Cortex of kidney (tissue), 1 donor: ENCODE measurements around the gene GALNT17.
"Not testable (repeated sequence)": the region's sequence is repeated elsewhere in the genome, so short reads cannot be mapped to it uniquely, and the experiment has no call there.

Experiments
- DNase-seq: peaks from one replicate; lab custom pipeline; 2025; lab: John Stamatoyannopoulos, UW

The GALNT17 gene

DNA sequence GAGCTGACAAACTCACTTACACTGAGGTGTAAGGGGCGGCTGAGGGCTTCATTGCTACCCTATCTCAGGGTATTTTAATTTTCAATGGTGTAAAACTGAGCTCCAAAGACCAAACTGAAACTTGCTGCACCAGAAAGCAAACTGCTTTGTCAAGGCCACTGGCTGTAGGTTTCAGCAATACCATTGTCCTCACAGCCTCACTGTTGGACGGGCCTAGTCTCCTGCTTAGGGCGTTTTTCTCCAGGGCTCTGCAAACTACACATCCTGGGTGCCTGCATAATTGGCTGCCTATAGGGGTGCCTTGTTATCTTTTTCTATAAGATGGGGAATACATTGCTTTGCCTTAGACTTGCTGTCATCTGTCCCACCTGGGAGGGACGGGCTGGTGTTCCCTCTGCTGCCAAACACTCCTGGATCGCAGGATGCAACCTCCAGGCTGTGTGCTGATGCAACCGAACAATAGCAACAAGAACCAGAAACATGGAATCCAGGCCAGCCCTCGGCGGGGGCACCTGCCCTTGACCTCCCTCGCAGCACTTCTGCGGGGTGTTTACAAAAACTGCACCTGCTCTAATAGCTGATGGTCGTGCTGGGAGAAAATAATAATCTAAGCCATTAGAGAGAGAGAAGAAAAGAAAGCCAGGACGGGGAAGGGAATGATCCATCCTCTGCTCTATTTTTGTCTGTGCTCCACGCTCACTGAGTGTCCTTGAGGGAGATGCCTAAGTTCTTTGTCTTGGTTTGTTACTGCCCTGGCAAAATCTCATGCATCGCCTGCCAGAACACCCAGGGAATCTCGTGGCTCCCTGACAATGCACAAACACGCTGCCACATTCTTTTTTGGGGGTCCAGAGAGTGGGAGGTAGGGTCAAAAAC is 104.5 kb downstream of the GALNT17 start:
- DNase-seq, result no peak

DNA sequence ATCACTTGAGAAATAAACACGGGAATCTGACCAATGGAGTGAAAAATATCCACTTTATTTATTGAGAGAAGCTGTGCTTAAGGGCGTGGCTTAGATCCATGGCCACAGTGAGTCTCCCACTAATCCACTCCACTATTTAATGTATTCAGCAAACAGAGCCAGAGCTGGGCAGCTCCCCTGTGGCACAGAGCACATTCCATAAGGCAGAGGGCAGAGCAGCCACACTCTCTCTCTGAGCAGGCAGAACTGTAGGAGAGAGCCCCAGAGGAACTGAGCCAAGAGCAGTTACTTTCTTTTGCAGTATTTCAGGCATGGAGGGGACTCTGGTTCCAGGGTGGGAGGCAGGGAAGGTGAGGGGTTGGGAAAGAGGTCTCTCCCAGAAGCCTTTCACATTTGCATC is 106.0 kb downstream of the GALNT17 start:
- no peak for DNase-seq

DNA sequence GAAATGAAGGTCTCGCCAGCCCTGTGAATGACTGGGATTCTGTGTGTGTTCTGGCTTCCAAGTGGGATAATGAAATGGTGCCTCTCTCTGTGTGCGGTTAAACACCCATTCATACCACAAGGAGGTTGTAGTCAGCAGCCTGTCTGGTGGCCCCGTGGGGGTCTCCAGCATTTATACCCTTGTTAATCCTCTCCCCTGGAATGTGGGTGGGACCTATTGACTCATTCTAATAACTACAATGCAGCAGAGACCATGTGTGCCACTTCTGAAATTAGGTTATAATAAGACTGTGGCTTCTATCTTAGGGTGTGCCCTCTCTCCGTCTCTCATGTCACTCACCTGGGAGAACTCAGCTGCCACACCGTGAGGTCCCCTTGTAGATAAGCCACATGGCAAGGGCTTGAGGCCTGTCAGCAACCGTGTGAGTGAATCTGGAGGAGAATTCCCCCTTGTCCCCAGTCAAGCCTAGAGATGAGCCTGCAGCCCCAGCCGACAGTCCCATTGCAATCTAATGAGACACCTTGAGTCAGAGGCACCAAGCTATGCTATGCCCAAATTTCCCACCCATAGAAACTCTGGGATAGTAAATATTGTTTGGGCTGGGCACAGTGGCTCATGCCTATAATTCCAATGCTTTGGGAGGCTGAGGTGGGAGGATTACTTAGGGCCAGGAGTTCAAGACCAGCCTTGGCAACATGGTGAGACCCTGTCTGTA is 106.8 kb downstream of the GALNT17 start:
- DNase-seq, result no peak

DNA sequence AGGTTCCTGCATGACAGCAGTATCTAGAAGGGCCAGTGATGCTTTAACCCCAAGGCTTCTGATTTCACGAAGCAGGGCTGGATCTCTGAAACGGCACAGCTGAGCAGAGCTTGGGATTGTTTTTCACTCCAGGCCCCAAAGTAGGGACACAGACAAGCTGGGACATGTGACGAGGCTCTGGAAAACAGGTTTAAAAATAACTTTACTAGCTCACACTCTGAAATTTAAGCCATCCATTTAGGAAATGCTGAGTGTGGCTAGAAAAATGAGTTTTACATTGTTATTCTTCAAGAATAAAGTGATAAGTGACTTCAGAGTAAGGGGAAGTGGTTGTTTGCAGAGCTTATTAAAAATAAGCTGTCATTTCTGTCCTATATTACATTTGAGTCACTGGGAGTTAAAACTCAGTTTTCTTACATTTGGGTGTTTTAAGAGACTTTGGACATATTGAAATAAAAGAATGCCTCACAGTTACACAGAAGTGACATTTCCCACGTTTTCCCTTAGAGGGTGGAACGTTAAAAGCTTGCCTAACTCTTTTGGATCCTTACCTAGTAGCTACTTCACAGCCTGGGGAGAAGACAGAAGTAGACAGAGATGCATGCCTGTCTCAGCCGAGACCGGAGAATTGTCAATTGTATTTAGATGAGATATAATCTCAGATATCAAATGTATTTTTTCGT is 107.8 kb downstream of the GALNT17 start:
- DNase-seq, result no peak

DNA sequence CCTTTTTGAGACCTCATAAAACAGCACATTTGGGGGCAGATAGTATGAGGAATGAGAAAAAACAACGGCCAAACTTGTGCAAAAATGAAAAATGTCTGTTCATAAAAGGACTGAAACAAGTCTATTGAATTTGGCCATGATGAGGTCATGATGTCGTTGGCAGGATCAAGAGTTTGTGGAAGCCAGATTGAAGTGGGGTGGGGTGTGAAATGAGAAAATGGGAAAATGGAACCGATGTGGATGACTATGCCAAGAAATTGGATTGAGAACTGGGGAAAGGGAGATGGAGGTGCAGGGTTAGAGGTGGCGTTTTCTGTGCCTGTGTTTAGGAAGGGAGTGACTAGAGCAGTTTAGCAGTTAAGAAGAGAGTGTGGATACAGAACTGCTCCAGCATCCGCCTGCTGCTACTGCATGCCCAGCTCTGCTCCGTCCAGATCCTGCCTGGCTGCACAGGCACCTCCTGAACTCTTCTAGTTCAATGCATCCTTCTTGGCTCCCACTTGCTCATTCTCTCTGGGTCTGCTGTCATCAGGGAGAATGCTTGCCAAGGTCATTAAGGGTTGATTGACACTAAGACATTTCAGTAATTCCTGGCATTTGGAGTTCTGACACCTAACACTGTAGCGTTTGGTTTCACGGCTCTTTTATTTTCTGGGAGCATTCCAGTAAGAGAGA is 111.9 kb downstream of the GALNT17 start:
- no peak for DNase-seq

DNA sequence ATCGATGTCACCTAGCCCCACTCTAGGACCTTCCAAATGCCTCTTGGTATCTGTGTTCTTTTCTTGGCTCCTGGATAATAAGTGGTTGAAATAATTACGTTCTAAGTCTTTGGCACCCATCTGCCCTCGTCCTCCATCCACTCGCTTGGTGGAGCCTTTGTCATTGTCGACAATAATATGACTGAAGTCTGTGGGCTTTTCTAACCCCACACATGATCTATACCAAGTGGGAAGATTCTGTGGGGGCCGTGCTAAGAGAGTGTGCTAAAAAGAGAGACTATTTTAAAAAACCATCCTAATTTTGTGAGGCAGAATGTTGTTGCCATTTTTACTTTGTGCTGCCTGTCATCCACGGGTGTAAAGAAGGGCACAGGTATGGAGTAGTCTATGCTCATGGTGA is 113.1 kb downstream of the GALNT17 start:
- DNase-seq, result no peak

DNA sequence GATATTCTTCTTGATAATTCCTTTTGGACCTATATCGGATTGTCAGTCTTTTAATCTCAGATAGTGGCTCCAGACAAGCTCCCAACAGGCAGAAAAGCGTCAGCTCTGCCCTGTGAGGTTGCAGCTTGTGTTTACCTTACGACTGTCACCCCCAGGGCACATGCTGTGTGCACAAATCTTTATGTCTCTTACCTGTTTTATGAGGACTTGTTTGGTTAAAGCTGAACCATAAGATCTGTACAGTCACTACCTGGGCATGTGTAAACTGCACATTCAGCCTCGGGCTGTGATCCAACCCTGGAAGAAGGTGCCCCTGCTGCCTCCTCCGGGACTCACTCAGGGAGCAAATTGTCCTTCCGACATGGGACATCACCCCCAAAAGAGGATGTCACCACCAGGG is 119.8 kb downstream of the GALNT17 start:
- DNase-seq, result no peak

DNA sequence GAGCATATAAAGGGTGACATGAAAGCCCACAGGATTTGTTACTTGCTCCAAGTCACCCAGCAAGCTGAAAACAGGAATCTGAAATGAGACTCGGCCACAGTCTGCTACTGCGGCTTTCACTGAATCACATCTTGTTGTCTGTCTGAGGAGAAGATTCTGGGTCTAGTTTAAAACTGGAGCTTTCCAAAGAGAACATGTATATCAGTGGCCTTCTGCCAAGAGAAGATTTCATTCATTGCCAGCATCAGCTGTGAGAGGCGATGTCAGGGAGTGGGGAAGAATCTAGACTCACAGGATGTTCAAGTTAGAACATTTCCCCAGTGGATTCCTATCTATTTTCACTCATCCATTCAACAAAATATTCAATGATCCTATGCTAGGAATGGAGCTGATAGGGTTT is 122.8 kb downstream of the GALNT17 start:
- no peak for DNase-seq

DNA sequence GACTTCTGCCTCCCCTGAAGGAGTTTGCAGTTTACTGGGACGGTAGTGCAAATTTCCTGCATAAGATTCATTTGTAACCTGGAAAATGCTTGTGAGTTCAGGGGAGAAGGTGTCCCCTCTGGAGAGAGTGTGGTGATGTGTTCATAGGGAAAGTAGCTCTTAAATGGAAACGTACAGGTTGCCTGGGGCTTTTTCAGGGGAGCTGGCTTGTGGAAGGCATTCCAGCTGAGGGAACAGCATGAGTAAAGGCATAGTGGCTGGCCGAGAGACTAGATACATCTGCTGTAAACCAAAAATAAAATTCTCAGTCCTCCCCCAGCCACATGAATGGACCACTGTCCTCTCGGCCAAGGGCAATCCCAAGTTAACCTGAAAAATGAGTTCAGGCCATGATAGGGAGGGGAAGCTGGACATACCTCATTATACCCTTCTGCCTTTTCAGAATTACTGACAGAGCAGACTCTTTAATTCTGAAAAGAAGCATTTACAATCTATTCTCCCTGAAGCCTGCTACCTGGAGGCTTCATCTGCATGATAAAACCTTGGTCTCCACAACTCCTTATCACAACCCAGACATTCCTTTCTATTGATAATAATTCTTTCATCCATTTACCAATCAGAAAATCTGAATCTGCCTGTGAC is 123.7 kb downstream of the GALNT17 start:
- DNase-seq, result no peak

DNA sequence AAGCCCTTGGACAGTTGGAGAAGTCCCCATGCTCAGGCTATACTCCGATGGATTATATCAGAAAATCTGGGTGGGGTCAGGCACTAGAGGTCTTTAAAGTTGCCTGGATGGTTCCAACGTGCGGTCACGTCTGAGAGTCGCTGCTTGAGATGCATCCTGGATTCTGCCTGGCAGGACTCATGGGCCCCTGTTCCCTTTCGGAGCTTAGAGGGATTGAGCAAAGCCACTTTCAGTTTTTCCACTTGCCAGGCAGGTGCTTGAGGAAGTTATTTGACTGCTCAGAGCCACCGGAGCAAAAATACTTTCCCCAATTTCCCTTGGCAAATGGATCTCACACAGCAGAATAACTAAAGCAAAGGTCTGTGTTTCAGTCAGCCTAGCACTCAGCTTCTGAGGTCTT is 129.1 kb downstream of the GALNT17 start:
- no peak for DNase-seq

DNA sequence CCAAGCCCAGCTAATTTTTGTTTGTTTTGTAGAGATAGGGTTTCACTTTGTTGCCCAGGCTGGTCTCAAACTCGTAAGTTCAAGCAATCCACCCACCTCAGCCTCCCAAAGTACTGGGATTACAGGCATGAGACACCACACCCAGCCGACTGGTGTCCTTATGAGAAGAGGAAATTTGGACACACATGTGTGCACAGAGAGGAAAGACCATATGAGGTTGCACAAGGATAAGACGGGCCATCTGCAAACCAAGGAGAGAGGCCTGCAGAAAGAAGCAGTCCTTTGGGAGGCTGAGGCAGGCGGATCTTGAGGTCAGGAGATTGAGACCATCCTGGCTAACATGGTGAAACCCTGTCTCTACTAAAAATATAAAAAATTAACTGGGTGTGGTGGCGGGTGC is 130.9 kb downstream of the GALNT17 start:
- not testable (repeated sequence) for DNase-seq

DNA sequence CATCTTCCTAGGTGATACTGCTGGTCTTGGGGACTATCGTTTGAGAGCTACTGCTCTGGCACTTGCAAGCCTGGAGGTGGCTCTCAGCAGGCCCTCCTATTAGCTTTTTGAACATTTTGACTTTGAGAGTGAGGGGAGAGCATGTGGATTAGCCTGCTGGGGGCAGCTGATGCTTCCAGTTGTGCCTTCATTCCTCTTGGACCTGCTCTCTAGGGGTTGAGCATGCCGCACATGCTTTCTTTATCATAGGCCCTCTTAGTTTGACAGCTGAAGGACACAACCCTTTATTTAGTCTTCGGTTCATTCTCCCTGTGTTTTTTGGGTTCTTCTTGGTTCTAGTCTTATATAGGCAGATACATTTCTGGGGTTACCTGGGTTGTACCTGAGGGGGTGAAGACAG is 132.1 kb downstream of the GALNT17 start:
- DNase-seq, result no peak

DNA sequence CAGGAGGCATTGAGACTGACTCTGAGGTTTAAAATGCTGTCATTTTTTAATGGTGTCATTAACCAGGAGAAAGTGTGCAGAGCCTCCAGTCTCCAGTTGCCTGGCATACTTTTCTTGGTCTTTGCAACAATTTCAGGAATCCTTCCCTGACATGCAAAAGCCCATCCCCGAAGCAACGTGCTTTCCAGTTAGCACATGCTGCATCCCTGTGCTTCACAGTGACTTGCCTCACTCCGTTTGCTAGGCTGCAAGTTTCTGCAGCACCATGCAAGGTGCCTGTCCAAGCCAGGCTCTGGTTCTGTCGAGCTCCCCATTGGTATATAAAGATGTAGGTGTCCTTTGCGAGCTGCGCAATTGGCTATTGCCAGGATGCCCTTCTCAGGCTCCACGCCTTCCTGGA is 135.0 kb downstream of the GALNT17 start:
- no peak for DNase-seq

DNA sequence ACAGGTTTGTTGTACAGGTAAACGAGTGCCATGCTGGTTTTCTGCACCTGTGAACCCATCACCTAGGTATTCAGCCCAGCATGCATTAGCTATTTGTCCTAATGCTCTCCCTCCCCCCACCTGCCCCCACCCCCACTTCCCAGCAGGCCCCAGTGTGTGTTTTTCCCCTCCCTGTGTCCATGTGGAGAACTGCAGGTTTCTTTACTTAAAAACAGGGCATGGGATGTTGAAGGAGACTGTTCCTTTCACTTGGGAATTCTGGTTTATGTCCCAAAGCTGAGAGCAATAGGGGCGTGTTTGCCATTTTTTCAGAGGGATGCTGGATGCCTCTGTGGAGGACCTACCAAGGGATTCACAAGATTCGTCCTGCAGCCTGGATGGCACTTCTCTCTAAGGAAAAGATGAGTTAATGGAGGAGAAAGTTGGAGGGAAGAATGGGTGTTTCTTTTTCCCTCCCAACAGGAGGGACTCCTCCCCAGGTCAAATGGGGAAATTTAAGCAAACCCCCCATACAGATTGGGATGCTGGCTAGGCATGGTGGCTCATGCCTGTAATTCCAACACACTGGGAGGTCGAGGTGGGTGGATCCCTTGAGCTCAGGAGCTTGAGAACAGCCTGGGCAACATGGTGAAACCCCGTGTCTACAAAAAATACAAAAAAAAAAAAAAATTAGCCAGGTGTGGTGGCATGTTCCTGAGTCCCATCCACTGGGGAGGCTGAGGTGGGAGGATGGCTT is 136.0 kb downstream of the GALNT17 start:
- no peak for DNase-seq

DNA sequence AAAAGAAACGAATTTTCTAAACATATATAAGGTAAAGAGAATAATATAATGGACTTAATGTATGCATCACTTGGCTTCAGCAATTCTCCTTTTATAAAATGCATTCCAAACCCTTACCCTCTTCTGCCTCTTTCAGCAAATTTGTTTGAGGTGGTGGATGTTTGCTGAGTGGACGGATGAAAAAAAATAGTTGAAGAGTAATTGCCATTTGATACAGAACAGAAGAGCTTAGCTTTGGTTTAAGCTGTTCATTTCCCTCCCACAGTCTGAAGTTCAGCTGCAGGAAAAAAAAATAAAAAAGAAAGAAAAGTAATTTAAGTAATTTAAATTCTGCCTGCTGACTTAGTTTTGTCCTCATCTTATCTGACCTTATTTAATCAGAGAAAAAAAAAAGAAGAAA is 138.6 kb downstream of the GALNT17 start:
- no peak for DNase-seq

DNA sequence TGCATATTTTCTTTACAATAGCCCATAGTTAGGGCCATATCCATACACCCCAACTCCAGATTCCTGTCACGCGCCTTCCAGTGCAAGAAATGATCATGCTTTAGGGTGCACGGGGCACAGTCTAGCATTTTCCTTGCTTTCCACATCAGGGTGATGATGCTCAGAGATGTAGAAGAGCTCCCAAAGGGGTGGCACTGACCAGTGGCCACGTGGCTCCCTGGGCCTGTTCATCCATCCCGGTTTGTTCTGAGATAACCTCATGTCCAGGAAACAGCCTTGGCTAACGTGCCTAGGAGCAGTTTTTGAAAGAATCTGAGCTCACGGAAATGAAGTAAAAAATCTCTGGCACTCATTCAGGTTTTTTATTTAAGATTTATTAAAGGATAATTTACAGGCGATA is 139.3 kb downstream of the GALNT17 start:
- no peak for DNase-seq

DNA sequence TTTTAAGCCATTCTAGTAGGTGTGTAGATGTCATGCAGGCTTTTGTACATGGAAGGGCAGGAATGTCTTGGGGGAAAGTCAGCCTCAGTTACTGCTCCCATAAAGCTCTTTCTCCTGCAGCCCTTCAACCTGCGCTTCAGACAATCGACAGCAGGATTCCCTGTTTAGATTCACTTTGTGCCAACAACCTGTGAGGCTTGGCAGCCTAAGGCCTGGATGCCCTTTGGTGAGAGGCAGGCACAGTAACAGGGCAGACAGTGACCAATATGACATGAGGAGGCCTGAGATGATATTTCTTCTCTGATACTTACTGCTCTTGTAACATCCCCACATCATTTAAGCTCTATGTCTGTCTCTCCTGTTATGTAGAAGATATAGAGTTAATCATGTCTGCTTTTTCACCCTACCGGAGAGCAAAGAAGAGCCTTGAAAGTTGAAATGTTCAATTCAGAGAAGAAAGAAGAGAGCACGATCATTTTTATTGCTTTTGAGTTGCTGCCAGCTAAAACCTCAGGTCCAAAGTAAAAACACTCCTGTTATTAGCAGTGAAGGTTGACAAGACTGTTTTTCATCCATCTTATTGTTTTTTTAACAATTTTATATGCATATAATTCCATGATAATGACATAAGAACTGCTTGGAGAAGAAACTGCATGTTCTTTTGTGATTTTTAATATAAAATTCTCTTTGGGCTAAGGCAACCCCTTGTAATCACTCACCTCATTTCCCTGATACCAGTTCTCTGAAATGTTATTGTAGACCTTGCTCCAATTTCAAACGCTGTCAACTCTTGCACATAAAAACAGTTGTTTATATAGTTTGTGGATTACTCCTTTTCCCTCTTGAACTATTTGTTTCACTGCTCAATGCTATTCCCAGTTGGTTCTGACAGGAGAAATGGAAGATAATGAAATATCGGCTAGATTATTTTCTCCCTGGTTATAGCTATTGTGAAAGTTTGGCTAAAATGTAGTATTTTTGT is 140.9 kb downstream of the GALNT17 start:
- no peak for DNase-seq

DNA sequence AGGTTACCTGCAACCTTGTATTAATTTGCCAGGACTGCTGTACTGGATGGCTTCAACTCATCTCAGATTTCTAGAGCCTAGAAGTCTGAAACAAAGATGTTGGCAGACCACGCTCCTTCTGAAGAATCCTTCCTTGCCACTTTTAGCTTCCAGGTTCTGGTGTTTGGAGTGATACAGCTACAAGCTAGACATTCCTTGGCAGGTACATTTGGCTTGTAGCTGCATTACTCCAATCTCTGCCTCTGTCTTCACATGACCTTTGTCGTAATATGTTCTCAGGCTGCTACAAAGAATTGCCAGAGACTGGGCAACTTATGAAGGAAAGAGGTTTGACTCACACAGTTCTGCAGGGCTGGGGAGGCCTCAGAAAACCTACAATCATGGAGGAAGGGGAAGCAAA is 146.3 kb downstream of the GALNT17 start:
- no peak for DNase-seq

DNA sequence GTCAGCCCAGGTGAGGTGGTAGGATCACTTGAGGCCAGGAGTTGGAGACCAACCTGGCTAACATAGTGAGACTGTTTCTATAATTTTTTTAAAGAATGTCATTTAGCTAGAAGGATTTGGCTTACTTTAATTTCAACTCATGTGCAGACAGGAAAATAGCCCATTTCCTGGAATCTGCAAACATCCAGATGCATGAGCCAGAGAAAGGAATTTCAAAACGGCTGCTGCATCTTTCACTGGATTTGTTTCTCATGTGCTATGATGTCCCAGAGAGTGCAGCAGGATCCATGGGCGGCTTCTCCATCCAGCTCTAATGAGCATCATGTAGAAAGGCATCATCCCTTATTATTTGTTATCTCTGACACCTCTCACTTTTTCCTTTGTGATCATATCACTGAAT is 149.3 kb downstream of the GALNT17 start:
- DNase-seq, result no peak

DNA sequence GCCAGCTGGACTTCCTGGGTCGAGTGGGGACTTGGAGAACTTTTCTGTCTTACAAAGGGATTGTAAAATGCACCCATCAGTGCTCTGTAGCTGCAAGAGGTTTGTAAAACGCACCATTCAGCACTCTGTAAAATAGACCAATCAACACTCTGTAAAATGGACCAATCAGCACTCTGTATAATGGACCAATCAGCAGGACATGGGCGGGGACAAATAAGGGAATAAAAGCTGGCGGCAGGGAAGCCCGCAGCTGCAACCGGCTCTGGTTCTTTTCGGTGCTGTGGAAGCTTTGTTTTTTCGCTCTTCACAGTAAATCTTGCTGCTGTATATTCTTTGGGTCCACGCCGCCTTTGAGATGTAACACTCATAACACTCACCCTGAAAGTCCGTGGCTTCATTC is 151.9 kb downstream of the GALNT17 start:
- DNase-seq, result no peak
